PC-9 (cell line): ENCODE data around the gene MCC. TPM values are rescaled to one million over a fixed set of nuclear protein-coding genes. Genes with fewer than 3 reads are reported as not detected.

Experiments
- BruUV-seq: library from RNA; stranded (reverse); fragments of 400-500 nt; replicated peaks from 2 replicates; lab custom pipeline; 2021; lab: Mats Ljungman, UMichigan
- CTCF ChIA-PET: fragments of 300-600 bp; sonication (Branson Sonifier 250); formaldehyde crosslinking; loops from one replicate; lab custom pipeline; 2022; ENCODE audit warnings: antibody characterized with exemption; lab: Charles Lee
- POLR2A ChIA-PET: fragments of 300-600 bp; sonication (Branson Sonifier 250); formaldehyde crosslinking; loops from one replicate; lab custom pipeline; 2022; ENCODE audit warnings: antibody characterized with exemption; ENCODE audit not compliant: unreplicated experiment; lab: Charles Lee
- DNase-seq, 2 experiments: peaks; one replicate each; pipeline versions ENCODE4 v3.0.0 to v3.0.0-alpha.2; 2015 to 2022; ENCODE audit warnings: mixed read lengths in 1 of 2
- H2AFZ ChIP-seq: fragments of 200-600 bp; sonication (generic); 2 replicates; pipeline ENCODE4 v1.8.1; 2017; ENCODE audit warnings: antibody characterized with exemption
- H3F3A ChIP-seq: fragments of 200-600 bp; sonication (generic); 2 replicates; pipeline ENCODE4 v1.8.1; 2017; ENCODE audit warnings: antibody characterized with exemption, mild to moderate bottlenecking, low read depth; ENCODE audit not compliant: insufficient read depth
- H3K27ac ChIP-seq: fragments of 200-600 bp; sonication (generic); 2 replicates; pipeline ENCODE4 v1.6.1; 2016; ENCODE audit warnings: mixed run types
- H3K27me3 ChIP-seq: fragments of 200-600 bp; sonication (generic); 2 replicates; pipeline ENCODE4 v1.6.1; 2016; ENCODE audit warnings: low read depth, mixed run types; ENCODE audit not compliant: insufficient read depth
- H3K36me3 ChIP-seq: fragments of 200-600 bp; sonication (generic); 2 replicates; pipeline ENCODE4 v1.6.1; 2016; ENCODE audit warnings: low read depth, mixed run types
- H3K4me1 ChIP-seq: fragments of 200-600 bp; sonication (generic); replicated peaks from 2 replicates; pipeline ENCODE4 v1.6.1; 2016; ENCODE audit warnings: mixed run types; ENCODE audit not compliant: insufficient read depth
- H3K4me2 ChIP-seq: fragments of 200-600 bp; sonication (generic); 2 replicates; pipeline ENCODE4 v1.6.1; 2017; ENCODE audit warnings: mixed run types
- H3K4me3 ChIP-seq: fragments of 200-600 bp; sonication (generic); 2 replicates; pipeline ENCODE4 v1.6.1; 2016; ENCODE audit warnings: mixed run types
- H3K79me2 ChIP-seq: fragments of 200-600 bp; sonication (generic); 2 replicates; pipeline ENCODE4 v1.6.1; 2017; ENCODE audit warnings: low read depth, mixed run types
- H3K9me2 ChIP-seq: fragments of 200-600 bp; sonication (generic); 2 replicates; pipeline ENCODE4 v1.8.1; 2017; ENCODE audit warnings: mild to moderate bottlenecking; ENCODE audit not compliant: insufficient read depth
- H3K9me3 ChIP-seq: fragments of 200-600 bp; sonication (generic); 2 replicates; pipeline ENCODE4 v1.8.1; 2016; ENCODE audit warnings: low read depth; ENCODE audit not compliant: insufficient read depth
- H4K20me1 ChIP-seq: fragments of 200-600 bp; sonication (generic); 2 replicates; pipeline ENCODE4 v1.8.1; 2017; ENCODE audit not compliant: insufficient read depth
- CTCF ChIP-seq: fragments of 200-600 bp; sonication (generic); conservative IDR thresholded peaks from 2 replicates; pipeline ENCODE4 v1.6.1; 2017; ENCODE audit warnings: mixed run types, antibody characterized with exemption, mild to moderate bottlenecking, moderate library complexity
- EZH2 ChIP-seq: fragments of 200-600 bp; sonication (generic); IDR thresholded peaks from 2 replicates; pipeline ENCODE4 v1.8.0; 2017; ENCODE audit warnings: antibody characterized with exemption, low read depth
- intact Hi-C: fragments of 100-400 bp; cut with micrococcal nuclease; formaldehyde crosslinking; loops from one replicate; pipeline ENCODE4 v1.10.0; 2022; ENCODE audit not compliant: unreplicated experiment
- total RNA-seq: library from RNA; stranded (reverse); gene quantifications from 2 replicates; pipeline ENCODE4 v1.2.3, GENCODE V29; 2021

Gene MCC
- total RNA-seq, 1 experiment from 2014 or later = 2.5 TPM

- no peaks in the 10 kb centered on the region for H3K4me1 ChIP-seq
- H3K9me2 ChIP-seq = no peaks in the 10 kb centered on the region
- CTCF ChIA-PET = interaction anchor here (0.7 to 1.1 kb wide), 7 partner anchors 9 to 608 kb away, joined by 3 to 6 read pairs (median 3); no protein-coding TSS in a partner anchor
- intact Hi-C loops = loop anchor here (1.0 to 2.0 kb wide), 4 partner anchors 43 to 610 kb away; partner anchors contain the start of gene YTHDC2
- H3K4me3 ChIP-seq = no peak overlapping the region
- peaks cover 26% of the 10 kb centered on the region for H3F3A ChIP-seq
- no TSS peak for BruUV-seq
- no peak for TF ChIP-seq EZH2
- peak; percentile 96 for TF ChIP-seq CTCF
- peaks cover 33% of the 10 kb centered on the region for H4K20me1 ChIP-seq
- no peak overlapping the region for H3K4me2 ChIP-seq
- DNase-seq = peak; percentile 39 to 60
- POLR2A ChIA-PET = no interaction called here
- no peak overlapping the region for H3K27ac ChIP-seq
- no peak overlapping the region for H2AFZ ChIP-seq
- H3K27me3 ChIP-seq = no peaks in the 10 kb centered on the region
- H3K9me3 ChIP-seq = no peaks in the 10 kb centered on the region
- peaks cover 38% of the 10 kb centered on the region; the same call in 1 of the 2 replicates for H3K36me3 ChIP-seq
- peaks cover 47% of the 10 kb centered on the region for H3K79me2 ChIP-seq
These were observed 492.3 kb downstream of the MCC start for GRCh38 chr5:112995764-112996618.

- H3K4me2 ChIP-seq = no peak overlapping the region
- no peak overlapping the region for H2AFZ ChIP-seq
- POLR2A ChIA-PET = interaction anchor here (0.5 kb wide), 1 partner anchor 28 kb away, joined by 7 read pairs; no protein-coding TSS in a partner anchor
- H3K9me3 ChIP-seq = no peaks in the 10 kb centered on the region
- peaks cover 92% of the 10 kb centered on the region for H3K79me2 ChIP-seq
- H3F3A ChIP-seq = peaks cover under 1% of the 10 kb centered on the region; the same call in 1 of the 2 replicates
- H3K27me3 ChIP-seq = no peaks in the 10 kb centered on the region
- intact Hi-C loops = no loop called here
- no peak overlapping the region for H3K4me3 ChIP-seq
- peaks cover 36% of the 10 kb centered on the region for H4K20me1 ChIP-seq
- no peaks in the 10 kb centered on the region for H3K4me1 ChIP-seq
- no peak for DNase-seq
- H3K27ac ChIP-seq = no peak overlapping the region
- BruUV-seq = no TSS peak
- H3K9me2 ChIP-seq = no peaks in the 10 kb centered on the region
- CTCF ChIA-PET = no interaction called here
- H3K36me3 ChIP-seq = peaks cover 25% of the 10 kb centered on the region
- TF ChIP-seq CTCF (no peak), EZH2 (no peak)
These were observed 502.0 kb downstream of the MCC start for GRCh38 chr5:112986224-112986623.

DNA sequence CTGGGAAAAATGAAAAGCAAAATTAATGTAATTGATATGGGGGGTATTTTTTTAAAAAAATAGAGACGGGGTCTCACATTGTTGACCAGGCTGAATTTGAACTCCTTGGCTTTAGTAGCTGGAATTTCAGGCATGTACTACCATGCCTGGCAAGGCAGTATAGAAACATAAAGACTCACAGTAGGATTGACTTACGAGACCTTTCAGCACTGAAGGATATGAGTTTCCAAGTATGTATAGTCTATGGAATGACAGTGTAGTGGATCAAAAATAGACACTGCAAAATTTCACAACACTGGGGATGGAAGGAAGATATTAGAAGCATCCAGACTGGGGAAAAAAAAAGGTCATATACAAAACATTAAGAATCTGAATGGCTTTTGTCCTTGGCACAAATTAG lies 504.9 kb downstream of the MCC start:
- Histone ChIP-seq H3K9me2 (no peaks in the 10 kb centered on the region), H3K4me3 (no peak overlapping the region), H3K36me3 (peaks cover 29% of the 10 kb centered on the region), H3K4me2 (no peak overlapping the region), H3K4me1 (peaks cover 17% of the 10 kb centered on the region), H3K9me3 (no peaks in the 10 kb centered on the region), H3K79me2 (peaks cover 93% of the 10 kb centered on the region), H3F3A (no peaks in the 10 kb centered on the region), H2AFZ (no peak overlapping the region), H3K27me3 (no peaks in the 10 kb centered on the region), H4K20me1 (peaks cover 16% of the 10 kb centered on the region), H3K27ac (no peak overlapping the region)
- no TSS peak for BruUV-seq
- no peak for DNase-seq
- no peak for TF ChIP-seq EZH2
- intact Hi-C loops = no loop called here
- POLR2A ChIA-PET = no interaction called here
- CTCF ChIA-PET = interaction anchor here (0.7 kb wide), 1 partner anchor 62 kb away, joined by 3 read pairs; no protein-coding TSS in a partner anchor
